ENCODE measurements around the gene WWOX.
A peak's percentile ranks its signal among the peaks of the same experiment; 100 is the strongest.

The WWOX gene

DNA sequence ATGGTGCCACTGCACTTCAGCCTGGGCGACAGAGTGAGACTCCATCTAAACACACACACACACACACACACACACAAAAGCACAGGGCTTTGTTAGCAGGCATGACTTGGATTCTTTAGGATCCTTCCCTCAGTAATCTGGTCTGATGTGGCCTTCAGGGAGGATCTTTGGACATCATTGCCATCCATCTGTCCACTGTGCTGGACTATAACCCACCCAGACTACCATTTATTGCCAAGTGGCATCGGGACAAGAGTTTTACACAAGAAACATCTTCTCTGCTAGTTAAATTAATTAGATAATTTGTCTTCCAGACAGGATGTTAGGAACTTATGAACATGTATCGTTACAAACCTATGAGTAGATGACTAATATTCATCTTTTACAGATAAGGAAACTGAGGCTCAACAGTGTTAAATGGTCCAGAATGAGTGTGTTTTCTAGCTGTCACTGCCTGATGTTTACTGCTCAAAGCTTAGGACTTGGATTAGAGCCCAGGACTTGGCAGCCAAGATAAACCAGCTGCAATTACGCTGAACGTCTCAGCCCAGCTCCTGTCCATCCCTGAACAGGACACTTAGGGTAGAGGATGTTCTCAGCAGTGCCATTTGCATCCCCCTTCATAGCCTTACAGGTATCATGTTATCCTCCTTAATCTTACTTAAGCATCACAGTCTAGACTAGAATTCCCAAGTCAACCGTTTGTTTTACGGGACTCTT lies 285.8 kb downstream of the WWOX start:
- peak; percentile 52 for DNase-seq (ENCODE audit: low read depth)
- TF ChIP-seq, protein P1, sequence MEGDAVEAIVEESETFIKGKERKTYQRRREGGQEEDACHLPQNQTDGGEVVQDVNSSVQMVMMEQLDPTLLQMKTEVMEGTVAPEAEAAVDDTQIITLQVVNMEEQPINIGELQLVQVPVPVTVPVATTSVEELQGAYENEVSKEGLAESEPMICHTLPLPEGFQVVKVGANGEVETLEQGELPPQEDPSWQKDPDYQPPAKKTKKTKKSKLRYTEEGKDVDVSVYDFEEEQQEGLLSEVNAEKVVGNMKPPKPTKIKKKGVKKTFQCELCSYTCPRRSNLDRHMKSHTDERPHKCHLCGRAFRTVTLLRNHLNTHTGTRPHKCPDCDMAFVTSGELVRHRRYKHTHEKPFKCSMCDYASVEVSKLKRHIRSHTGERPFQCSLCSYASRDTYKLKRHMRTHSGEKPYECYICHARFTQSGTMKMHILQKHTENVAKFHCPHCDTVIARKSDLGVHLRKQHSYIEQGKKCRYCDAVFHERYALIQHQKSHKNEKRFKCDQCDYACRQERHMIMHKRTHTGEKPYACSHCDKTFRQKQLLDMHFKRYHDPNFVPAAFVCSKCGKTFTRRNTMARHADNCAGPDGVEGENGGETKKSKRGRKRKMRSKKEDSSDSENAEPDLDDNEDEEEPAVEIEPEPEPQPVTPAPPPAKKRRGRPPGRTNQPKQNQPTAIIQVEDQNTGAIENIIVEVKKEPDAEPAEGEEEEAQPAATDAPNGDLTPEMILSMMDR (IDR thresholded peaks at IDR 0.05; ENCODE audit: control insufficient read depth, extremely low read depth, insufficient read depth) = no peak
- no peak overlapping the region for H3K4me3 ChIP-seq (ENCODE audit: low read depth, low read length)

DNA sequence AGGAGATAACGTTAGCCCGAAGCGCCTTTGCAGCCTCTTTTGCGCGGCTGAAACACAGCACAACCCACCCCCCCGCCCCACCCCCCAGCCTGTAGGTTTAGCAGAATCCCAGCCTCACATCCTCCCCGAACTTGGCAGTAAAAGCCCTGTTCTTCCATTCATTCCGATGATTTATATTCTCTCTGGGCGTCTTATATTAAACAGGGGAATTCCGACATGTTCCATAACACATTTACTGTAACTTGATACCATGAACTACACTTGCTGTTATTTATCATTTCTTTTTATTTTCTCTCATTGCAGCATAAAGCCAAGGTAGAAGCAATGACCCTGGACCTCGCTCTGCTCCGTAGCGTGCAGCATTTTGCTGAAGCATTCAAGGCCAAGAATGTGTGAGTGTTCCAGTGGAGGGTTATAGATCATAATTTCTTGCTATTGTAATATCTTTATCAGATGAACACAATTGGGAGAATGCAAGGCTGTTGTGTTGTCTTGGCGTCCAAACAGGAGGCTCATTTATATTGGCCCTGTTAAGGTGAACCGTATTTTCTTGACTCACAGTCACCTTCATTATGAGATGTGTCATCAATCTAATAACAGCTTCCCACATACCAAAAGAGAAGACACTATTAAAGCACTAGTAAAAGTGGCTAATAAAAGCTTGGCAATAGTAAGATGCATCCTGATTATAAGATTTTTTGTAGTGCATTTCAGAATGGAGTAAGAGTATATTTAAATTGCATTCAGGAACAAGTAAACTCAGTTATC lies 287.3 kb downstream of the WWOX start:
- DNase-seq (ENCODE audit: low read depth) = no peak
- no peak overlapping the region for H3K4me3 ChIP-seq (ENCODE audit: low read depth, low read length)
- TF ChIP-seq, protein P1 (IDR thresholded peaks at IDR 0.05; ENCODE audit: control insufficient read depth, extremely low read depth, insufficient read depth) = no peak

DNA sequence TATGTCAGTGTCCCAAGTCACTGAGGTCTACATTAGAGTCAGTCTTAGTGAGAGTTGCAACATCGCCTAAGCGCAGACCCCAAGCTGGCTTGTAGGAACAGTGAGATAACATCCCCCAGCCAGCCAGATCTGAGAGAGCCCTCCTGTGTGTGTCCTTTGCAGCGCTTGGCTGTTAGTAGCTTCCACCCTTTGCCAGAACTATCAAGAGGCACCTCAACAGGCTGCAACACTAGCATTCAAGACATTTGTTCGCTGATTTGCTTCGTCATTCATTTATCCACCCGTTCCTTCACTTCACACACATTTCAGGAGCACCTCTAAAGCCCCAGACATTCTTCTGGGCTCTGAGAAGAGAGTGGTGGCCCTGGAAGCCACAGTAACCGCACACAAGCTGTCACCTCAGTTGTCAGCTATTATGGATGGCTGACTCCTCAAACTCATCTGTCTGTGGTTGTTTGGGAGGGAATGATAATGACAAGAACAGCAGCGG lies 289.6 kb downstream of the WWOX start:
- no peak for DNase-seq (ENCODE audit: low read depth)
- TF ChIP-seq, protein P1 (IDR thresholded peaks at IDR 0.05; ENCODE audit: control insufficient read depth, extremely low read depth, insufficient read depth) = no peak
- no peak overlapping the region for H3K4me3 ChIP-seq (ENCODE audit: low read depth, low read length)

DNA sequence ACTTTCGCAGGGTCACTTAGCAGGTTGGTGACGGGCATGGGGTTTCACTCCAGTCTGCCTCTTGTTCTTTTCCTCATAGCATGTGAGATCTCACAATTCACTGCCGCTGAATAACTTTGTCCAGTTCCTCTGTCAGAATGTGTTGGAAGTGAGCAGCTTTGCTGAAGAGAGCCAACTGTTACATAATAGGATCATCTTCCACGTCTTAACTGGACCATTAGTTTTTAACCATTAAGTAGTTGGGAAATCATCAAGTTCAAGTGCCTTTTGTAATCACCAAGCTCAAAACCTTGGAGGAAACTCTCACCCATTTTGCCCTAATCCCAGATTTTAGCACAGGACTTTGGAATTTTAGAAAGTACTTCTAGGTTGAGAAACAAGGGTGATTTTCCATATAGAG lies 290.6 kb downstream of the WWOX start:
- TF ChIP-seq, protein P1 (IDR thresholded peaks at IDR 0.05; ENCODE audit: control insufficient read depth, extremely low read depth, insufficient read depth) = no peak
- H3K4me3 ChIP-seq (ENCODE audit: low read depth, low read length) = no peak overlapping the region
- no peak for DNase-seq (ENCODE audit: low read depth)

DNA sequence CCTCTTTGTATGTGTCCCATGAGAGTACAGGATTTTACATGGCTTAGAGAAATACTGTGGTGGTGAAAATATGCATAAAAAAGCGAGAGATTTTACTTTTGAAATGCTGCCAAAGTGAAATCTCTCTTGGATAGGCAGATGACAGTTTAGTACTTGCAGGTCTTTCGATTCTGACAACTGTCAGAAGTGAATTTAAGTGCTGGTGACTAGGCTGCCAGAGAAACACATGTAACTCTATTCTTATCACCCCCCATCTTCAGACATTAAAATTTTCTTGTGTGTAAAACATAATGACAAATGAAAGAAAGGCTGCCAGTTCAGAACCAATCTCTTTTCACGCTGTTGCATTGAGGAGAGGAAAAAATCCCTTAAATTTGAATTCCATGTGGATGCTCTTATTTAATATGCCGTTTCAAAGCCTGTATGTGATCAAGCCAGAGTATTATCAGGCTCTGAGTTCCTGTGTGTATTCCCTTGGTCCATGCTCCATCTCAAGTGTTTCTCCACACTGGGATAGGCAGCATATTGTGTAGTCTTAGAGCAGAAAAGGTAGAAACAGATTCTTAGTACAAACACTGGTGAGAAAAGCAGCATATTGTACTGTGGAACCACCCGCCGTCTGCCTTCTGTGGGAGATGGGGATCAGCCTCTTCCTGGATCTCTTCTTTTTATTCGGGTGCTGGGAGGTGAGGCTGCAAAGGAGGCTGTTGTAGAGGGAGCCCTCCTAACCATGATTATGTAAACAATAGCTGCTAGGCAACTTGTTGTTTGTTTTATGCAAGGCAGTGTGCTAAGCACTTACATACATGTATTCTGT lies 291.3 kb downstream of the WWOX start:
- DNase-seq (ENCODE audit: low read depth) = no peak
- no peak overlapping the region for H3K4me3 ChIP-seq (ENCODE audit: low read depth, low read length)
- TF ChIP-seq, protein P1 (IDR thresholded peaks at IDR 0.05; ENCODE audit: control insufficient read depth, extremely low read depth, insufficient read depth) = no peak

DNA sequence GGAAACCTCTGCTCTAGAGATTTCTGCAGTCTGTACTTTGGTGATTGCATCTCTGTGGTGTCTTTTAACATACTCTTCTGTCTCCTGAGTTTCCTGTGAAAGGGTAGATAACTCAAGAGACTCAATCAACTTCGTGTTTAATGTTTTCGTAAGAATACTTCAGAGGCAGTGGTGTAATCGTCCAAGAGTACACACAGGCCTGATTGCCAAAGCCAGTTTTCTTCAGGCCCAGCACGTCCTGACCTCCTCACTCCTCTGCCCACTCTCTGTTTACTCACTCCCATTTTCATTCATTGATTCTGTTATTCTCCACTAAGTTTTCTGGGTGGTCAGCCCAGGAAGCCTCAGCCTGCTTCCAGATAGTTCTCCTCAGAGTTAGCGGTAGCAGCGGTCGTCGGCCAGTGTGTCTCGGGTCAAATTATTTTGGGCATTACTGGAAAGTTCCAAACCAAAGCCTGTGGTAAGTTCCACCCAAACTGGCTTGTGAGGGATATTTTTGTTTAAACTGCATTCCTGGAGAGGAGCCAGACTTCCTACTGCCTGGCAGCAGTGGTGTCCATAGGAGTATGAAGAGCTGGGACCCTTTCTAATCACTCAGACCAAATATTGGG lies 293.2 kb downstream of the WWOX start:
- H3K4me3 ChIP-seq (ENCODE audit: low read depth, low read length) = no peak overlapping the region
- no peak for DNase-seq (ENCODE audit: low read depth)
- TF ChIP-seq, protein P1 (IDR thresholded peaks at IDR 0.05; ENCODE audit: control insufficient read depth, extremely low read depth, insufficient read depth) = no peak

All from LNCaP clone FGC (cell line).